NCI-H526 (cell line): ENCODE measurements around the gene SART3.

ENCODE experiments used
- DNase-seq, 2 experiments: peaks; one replicate each; lab custom pipeline; 2025; lab: John Stamatoyannopoulos, UW

The SART3 gene, protein sequence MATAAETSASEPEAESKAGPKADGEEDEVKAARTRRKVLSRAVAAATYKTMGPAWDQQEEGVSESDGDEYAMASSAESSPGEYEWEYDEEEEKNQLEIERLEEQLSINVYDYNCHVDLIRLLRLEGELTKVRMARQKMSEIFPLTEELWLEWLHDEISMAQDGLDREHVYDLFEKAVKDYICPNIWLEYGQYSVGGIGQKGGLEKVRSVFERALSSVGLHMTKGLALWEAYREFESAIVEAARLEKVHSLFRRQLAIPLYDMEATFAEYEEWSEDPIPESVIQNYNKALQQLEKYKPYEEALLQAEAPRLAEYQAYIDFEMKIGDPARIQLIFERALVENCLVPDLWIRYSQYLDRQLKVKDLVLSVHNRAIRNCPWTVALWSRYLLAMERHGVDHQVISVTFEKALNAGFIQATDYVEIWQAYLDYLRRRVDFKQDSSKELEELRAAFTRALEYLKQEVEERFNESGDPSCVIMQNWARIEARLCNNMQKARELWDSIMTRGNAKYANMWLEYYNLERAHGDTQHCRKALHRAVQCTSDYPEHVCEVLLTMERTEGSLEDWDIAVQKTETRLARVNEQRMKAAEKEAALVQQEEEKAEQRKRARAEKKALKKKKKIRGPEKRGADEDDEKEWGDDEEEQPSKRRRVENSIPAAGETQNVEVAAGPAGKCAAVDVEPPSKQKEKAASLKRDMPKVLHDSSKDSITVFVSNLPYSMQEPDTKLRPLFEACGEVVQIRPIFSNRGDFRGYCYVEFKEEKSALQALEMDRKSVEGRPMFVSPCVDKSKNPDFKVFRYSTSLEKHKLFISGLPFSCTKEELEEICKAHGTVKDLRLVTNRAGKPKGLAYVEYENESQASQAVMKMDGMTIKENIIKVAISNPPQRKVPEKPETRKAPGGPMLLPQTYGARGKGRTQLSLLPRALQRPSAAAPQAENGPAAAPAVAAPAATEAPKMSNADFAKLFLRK

DNA sequence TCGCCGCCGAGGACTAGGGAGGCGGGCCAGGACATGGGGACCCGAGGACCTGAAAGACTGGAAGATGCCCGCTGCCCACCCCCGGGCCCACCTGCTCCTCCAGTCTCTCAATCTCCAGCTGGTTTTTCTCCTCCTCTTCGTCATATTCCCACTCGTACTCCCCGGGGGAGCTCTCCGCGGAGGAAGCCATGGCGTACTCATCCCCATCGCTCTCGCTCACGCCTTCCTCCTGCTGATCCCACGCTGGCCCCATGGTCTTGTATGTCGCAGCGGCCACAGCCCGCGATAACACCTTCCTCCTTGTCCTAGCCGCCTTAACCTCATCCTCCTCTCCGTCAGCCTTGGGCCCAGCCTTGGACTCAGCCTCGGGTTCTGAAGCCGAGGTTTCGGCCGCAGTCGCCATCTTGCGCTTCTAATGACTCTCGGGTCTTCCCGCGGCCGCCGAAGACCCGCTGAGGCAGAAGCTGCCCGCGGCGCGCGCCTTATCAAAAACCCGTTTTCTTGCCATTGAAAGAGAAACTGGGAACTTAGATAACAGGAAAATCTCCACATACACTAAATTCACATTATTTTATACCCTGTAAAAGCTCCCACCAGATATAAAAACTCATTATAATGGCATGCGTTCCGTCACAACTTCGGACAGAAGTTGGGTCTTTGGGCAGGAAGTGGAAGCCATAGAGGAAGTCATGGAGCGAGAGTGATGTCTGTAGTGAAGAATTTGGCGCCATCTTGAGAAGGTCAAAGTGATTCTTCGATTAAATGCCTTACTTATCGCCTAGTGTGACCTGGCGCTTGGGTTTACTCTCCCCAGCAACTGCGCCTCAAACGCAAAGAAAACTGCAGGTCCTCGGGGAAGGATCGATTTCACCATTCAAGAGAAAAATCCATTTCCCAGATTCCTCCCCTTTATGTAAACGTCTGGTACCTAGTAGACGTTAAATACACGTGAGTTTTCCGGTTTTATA is at the start of gene SART3:
Gene SART3, minus strand, starts transcription at position 422 of the 968 bp plus-strand sequence. Its CDS starts 19 bp downstream, at position 403.
- peak; percentile 82 to 91 for DNase-seq

- no peak for DNase-seq
Measured at GRCh38 chr12:108610336-108610815, 49.4 kb upstream of the SART3 start.

DNA sequence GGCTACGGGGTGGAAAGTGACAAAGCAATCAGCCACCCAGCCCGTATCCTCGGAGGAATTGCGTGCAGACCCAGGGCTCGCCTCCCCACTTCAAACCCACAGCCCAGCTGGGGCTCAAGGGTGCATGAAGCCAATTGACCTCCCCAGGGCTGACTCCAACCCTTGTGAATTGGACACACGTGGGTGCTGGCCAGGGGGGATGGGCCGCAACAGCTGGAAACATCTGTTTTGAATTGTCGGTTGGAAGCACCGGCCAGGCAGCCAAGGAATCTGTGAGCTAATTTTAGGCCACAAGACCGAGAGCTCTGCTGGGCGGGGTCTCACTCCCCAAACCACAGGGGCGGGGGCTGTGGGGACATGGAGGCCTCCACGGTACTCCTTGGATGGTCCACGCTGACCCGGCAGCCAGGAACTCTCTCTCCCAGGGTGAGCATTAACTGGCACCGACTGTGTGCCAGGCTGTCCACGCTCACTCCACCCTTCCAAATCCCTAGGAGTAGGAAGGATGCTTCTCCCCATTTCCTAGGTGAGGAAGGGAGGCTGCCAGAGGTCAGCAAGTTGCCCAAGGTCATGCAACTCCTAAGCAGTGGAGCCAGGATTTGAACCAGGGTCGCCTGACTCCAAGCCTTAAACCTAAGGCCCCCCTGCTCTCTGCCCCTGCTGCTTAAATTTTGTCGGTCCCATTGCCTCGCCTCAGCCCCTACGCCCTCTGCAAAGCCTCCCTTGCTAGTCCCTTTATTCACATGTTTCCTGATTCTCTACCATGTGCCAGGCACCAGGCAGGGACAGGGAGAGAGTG is 48.8 kb upstream of the SART3 start:
- no peak for DNase-seq

- no peak for DNase-seq
Measured at GRCh38 chr12:108608616-108609015, 47.6 kb upstream of the SART3 start.

- no peak for DNase-seq
Measured at GRCh38 chr12:108607981-108608600, 47.1 kb upstream of the SART3 start.

DNA sequence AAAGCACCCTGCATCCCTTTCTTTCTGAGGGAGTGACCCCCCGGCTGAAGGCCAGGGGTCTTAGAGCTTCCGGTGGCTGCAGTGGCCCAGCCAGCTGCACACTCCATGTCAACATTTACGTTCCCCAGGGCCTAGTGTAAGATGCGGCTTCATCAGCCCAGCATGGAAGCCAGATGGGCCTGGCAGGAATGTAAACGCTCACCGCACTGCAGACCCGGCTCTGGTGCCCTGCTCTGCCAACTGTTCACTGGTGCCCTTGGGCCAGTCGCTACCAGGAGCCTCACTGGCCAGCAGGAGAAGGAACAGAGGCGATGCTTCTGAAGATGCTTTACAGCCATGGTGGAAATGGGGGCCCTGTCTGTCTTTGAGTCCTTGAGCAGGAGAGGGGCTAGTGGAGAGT is 45.5 kb upstream of the SART3 start:
- no peak for DNase-seq

DNA sequence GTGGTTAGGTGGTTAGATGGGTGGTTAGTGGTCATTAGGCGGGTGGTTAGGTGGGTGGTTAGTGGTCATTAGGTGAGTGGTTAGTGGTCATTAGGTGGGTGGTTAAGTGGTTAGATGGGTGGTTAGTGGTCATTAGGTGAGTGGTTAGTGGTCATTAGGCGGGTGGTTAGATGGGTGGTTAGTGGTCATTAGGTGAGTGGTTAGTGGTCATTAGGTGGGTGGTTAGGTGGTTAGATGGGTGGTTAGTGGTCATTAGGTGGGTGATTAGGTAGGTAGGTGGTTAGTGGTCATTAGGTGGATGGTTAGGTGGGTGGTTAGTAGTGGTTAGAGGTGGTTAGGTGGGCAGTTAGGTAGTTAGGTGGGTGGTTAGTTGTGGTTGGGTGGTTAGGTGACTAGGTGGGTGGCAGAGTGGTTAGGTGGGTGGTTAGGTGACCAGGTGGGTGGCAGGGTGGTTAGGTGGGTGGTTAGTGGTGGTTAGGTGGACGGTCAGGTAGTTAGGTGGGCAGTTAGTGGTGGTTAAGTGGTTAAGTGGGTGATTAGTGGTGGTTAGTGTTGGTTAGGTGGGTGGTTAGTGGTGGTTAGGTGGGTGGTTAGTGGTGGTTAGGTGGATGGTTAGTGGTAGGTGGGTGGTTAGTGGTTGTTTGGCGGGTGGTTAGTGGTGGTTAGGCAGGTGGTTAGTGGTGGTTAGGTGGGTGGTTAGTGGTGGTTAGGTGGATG is 44.9 kb upstream of the SART3 start:
- no peak for DNase-seq

DNA sequence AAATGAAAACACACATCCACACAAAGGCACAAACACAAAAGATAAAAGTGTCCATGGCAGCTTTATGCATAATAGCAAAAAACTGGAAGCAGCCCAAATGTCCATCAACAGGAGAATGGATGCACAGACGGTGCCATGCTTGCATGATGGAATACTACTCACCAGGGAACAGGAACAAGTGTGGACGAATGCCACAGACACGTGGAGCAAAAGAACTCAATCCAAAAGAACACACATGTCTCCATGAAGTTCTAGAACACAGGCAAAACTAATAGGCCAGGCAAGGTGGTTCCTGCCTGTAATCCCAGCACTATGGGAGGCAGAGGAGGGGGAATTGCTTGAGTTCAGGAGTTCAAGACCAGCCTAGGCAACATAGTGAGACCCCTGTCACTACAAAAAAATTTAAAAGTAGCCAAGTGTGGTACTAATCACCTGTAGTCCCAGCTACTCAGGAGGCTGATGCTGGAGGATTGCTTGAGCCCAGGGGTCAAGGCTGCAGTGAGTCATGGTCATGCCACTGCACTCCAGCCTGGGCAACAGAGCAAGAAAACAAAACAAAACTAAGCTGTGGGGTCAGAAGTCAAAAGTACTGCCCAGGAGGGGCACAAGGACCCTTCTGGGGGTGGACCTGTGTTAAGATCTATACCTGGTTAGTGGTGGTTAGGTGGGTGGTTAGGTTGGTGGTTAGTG is 44.2 kb upstream of the SART3 start:
- DNase-seq = no peak

- no peak for DNase-seq
Measured at GRCh38 chr12:108604208-108604941, 43.4 kb upstream of the SART3 start.

DNA sequence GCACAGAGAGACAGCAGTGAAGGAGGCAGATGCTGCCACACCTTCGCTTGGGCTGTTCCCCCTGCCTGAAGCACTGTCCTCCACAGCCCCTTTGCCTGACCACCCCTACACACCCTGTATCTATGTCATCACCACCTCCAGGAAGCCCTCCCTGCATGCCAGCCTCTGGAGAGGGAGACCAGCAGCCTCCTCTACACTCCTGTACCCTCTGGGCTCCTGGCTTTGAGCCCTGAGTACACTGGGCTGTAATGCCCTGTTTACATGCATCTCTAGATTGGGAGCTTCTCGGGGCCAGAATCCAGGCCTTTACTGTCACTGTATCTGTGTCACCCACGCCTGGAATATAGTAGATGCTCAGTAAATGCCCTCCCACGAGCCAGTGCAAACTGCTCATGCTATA is 42.8 kb upstream of the SART3 start:
- no peak for DNase-seq

- no peak for DNase-seq
Measured at GRCh38 chr12:108602976-108603704, 42.2 kb upstream of the SART3 start.

- no peak for DNase-seq
Measured at GRCh38 chr12:108602209-108602705, 41.3 kb upstream of the SART3 start.

DNA sequence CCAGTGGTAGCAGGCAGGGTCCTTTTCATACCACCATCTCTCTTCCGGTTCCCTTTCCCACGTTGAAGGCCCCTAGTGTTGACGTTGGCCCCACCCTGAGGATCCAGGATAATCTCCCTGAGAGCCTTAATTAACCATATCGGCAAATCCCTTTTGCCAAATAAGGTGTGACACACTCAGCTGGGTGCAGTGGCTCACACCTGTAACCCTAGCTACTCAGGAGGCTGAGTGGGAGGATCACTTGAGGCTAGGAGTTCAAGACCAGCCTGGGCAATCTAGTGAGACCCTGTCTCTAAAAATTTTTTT is 39.7 kb upstream of the SART3 start:
- DNase-seq = no peak

- no peak for DNase-seq
Measured at GRCh38 chr12:108599948-108600701, 39.2 kb upstream of the SART3 start.

DNA sequence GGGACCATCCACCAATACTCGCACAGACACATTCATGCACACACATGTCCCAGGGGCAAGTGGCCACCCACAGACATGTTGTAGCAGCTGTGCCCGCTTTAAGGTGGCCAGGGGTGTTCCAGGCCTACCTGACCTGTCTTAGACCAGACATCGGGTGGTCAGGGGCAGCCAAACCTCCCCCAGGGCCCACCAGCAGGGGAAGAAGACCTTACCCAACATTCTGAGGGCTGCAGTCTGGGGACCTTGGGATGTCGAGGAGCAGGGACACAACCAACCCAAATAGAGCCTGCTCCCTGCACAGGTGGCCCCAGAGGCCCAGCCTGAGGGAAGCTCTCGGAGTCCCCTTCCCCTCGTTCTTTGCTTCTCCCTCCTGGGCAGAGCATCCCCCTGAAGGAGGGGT is 38.6 kb upstream of the SART3 start:
- no peak for DNase-seq

- no peak for DNase-seq
Measured at GRCh38 chr12:108598553-108599250, 37.7 kb upstream of the SART3 start.
